Gastroesophageal sphincter (tissue), 3 donors: ENCODE data around the gene STRIP2.
"Not testable (repeated sequence)": the region's sequence is repeated elsewhere in the genome, so short reads cannot be mapped to it uniquely, and the experiment has no call there.

Experiments used
- EP300 ChIP-seq: sonication (generic); formaldehyde crosslinking; IDR thresholded peaks from one replicate; pipeline ENCODE4 v1.6.1; 2017; ENCODE audit warnings: antibody characterized with exemption, mild to moderate bottlenecking
- POLR2A ChIP-seq, 2 donors: fragments of 450-650 bp; IDR thresholded peaks; one replicate each; pipeline ENCODE4 v1.6.1; 2017; ENCODE audit warnings: antibody characterized with exemption in 2 of 2, mild to moderate bottlenecking in 2 of 2, moderate library complexity in 1 of 2
- TF ChIP-seq, protein P1 (sequence below), 4 experiments: fragments of 200-600 bp in 2 of 4; fragments of 450-650 bp in 2 of 4; sonication (generic) in 1 of 4; IDR thresholded peaks; one replicate each; pipeline ENCODE4 v1.5.1; 2017 to 2019; ENCODE audit warnings: antibody characterized with exemption in 4 of 4, mild to moderate bottlenecking in 2 of 4, moderate library complexity in 2 of 4

GRCh38 chr7:129444776-129445175 is 10.5 kb downstream of the STRIP2 start:
- TF ChIP-seq, protein P1, sequence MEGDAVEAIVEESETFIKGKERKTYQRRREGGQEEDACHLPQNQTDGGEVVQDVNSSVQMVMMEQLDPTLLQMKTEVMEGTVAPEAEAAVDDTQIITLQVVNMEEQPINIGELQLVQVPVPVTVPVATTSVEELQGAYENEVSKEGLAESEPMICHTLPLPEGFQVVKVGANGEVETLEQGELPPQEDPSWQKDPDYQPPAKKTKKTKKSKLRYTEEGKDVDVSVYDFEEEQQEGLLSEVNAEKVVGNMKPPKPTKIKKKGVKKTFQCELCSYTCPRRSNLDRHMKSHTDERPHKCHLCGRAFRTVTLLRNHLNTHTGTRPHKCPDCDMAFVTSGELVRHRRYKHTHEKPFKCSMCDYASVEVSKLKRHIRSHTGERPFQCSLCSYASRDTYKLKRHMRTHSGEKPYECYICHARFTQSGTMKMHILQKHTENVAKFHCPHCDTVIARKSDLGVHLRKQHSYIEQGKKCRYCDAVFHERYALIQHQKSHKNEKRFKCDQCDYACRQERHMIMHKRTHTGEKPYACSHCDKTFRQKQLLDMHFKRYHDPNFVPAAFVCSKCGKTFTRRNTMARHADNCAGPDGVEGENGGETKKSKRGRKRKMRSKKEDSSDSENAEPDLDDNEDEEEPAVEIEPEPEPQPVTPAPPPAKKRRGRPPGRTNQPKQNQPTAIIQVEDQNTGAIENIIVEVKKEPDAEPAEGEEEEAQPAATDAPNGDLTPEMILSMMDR (IDR thresholded peaks at IDR 0.05), result not testable (repeated sequence)
- TF ChIP-seq POLR2A (IDR thresholded peaks at IDR 0.05); EP300: not testable (repeated sequence)
